CD4-positive, alpha-beta T cell (primary cell): ENCODE results near the gene MYO18A. TPM values are rescaled to one million over a fixed set of nuclear protein-coding genes. Genes with fewer than 3 reads are reported as not detected.

Experiments used
- ATAC-seq: fragments of 200-7000 bp; cut with Tn5 transposase; one replicate; pipeline ENCODE4 v1.10.0; 2022; ENCODE audit warnings: mild to moderate bottlenecking; ENCODE audit not compliant: poor library complexity
- CTCF ChIA-PET: fragments of 350-600 bp; sonication (Branson Sonifier 250); formaldehyde crosslinking; loops from one replicate; lab custom pipeline; 2021; ENCODE audit warnings: antibody characterized with exemption, inconsistent platforms; lab: Charles Lee
- POLR2A ChIA-PET: fragments of 350-600 bp; sonication (Branson Sonifier 250); formaldehyde crosslinking; loops from one replicate; lab custom pipeline; 2021; ENCODE audit warnings: antibody characterized with exemption, inconsistent platforms; lab: Charles Lee
- DNase-seq, 14 experiments: peaks; one replicate each; pipeline ENCODE4 v3.0.0-alpha.2; 2013 to 2020; ENCODE audit warnings: mixed read lengths in 2 of 14
- H3K27ac ChIP-seq, 2 donors: one replicate each; pipeline versions ENCODE4 v1.5.1 to v1.7.0; 2013; ENCODE audit warnings: low read length in 2 of 2, low read depth in 1 of 2, mild to moderate bottlenecking in 1 of 2
- H3K27me3 ChIP-seq, 2 experiments: 1 replicate in 1 of 2; 2 replicates in 1 of 2; pipeline versions ENCODE4 v1.6.1 to v1.7.0; 2013; ENCODE audit warnings: low read length in 2 of 2, control low read depth in 1 of 2, mild to moderate bottlenecking in 1 of 2, moderate library complexity in 1 of 2; ENCODE audit not compliant: insufficient read depth in 2 of 2, control insufficient read depth in 1 of 2
- H3K36me3 ChIP-seq: one replicate; pipeline ENCODE4 v1.6.1; 2013; ENCODE audit warnings: low read length, control low read depth; ENCODE audit not compliant: insufficient read depth
- H3K4me1 ChIP-seq: one replicate; pipeline ENCODE4 v1.6.1; 2013; ENCODE audit warnings: low read length, control low read depth; ENCODE audit not compliant: insufficient read depth
- H3K4me3 ChIP-seq: one replicate; pipeline ENCODE4 v1.5.1; 2013; ENCODE audit warnings: mild to moderate bottlenecking, low read length, moderate library complexity
- H3K9me3 ChIP-seq, 2 experiments: 1 replicate in 1 of 2; 2 replicates in 1 of 2; pipeline versions ENCODE4 v1.6.1 to v1.7.0; 2013; ENCODE audit warnings: low read length in 2 of 2, mild to moderate bottlenecking in 2 of 2, control low read depth in 1 of 2, moderate library complexity in 1 of 2; ENCODE audit not compliant: control insufficient read depth in 1 of 2, insufficient read depth in 1 of 2
- H3K27ac Mint-ChIP-seq: one replicate; pipeline ENCODE4 v1.8.0; 2020; ENCODE audit warnings: mixed read lengths
- H3K27me3 Mint-ChIP-seq: one replicate; pipeline ENCODE4 v1.8.0; 2021; ENCODE audit warnings: mixed read lengths
- H3K36me3 Mint-ChIP-seq: one replicate; pipeline ENCODE4 v1.8.0; 2021; ENCODE audit warnings: low read depth, mixed read lengths
- H3K4me1 Mint-ChIP-seq: one replicate; pipeline ENCODE4 v1.8.0; 2021; ENCODE audit warnings: low read depth, mixed read lengths
- H3K4me3 Mint-ChIP-seq: one replicate; pipeline ENCODE4 v1.8.0; 2020; ENCODE audit warnings: mild to moderate bottlenecking, mixed read lengths
- H3K9me3 Mint-ChIP-seq: one replicate; pipeline ENCODE4 v1.8.0; 2020; ENCODE audit warnings: mixed read lengths
- CTCF ChIP-seq: fragments of 200-600 bp; IDR thresholded peaks from one replicate; pipeline ENCODE4 v1.8.0; 2022; ENCODE audit warnings: antibody characterized with exemption, mild to moderate bottlenecking
- intact Hi-C, 2 experiments: fragments of 100-400 bp; cut with DNase I in 1 of 2; cut with micrococcal nuclease in 1 of 2; formaldehyde crosslinking; loops; one replicate each; pipeline versions ENCODE4 v1.15.1 to v1.9.0; 2023 to 2025; cut with DNase I, micrococcal nuclease
- total RNA-seq, 174 experiments: library from RNA in 2 of 174; stranded (reverse) in 2 of 174; gene quantifications; one replicate each; pipeline ENCODE4 v1.2.3 and lab custom pipeline; 2021 to 2026

The MYO18A gene
- total RNA-seq, 2 experiments from 2014 or later, result 87.0 to 90.1 TPM

GRCh38 chr17:29194669-29195068, 14.5 kb upstream of the MYO18A start:
- no peaks in the 10 kb centered on the region for H3K36me3 Mint-ChIP-seq
- ChIA-PET POLR2A (no interaction called here), CTCF (interaction anchor here (1.0 kb wide), 1 partner anchor 15 kb away, joined by 3 read pairs; the partner anchor contains the start of gene MYO18A)
- H3K27me3 Mint-ChIP-seq, result peaks cover 11% of the 10 kb centered on the region
- no peak for ATAC-seq
- no peak overlapping the region for H3K27ac ChIP-seq
- no peak for DNase-seq
- H3K4me1 ChIP-seq, result no peaks in the 10 kb centered on the region
- H3K4me3 ChIP-seq, result no peak overlapping the region
- H3K4me1 Mint-ChIP-seq, result no peaks in the 10 kb centered on the region
- H3K4me3 Mint-ChIP-seq, result no peak overlapping the region
- H3K9me3 Mint-ChIP-seq, result no peaks in the 10 kb centered on the region
- peaks cover 2 to 5% of the 10 kb centered on the region in 2 experiments for H3K27me3 ChIP-seq
- TF ChIP-seq CTCF, result no peak
- no peaks in the 10 kb centered on the region for H3K36me3 ChIP-seq
- intact Hi-C loops, result no loop called here
- no peaks in the 10 kb centered on the region for H3K9me3 ChIP-seq
- H3K27ac Mint-ChIP-seq, result no peak overlapping the region

- no peaks in the 10 kb centered on the region for H3K9me3 Mint-ChIP-seq
- intact Hi-C loops, result no loop called here
- H3K36me3 Mint-ChIP-seq, result no peaks in the 10 kb centered on the region
These were observed 12.9 kb upstream of the MYO18A start for GRCh38 chr17:29193146-29193545.

GRCh38 chr17:29190592-29191207, 10.5 kb upstream of the MYO18A start:
- Histone ChIP-seq H3K9me3 (no peaks in the 10 kb centered on the region), H3K36me3 (no peaks in the 10 kb centered on the region), H3K4me3 (no peak overlapping the region), H3K27ac (no peak overlapping the region), H3K27me3 (peaks cover 2 to 5% of the 10 kb centered on the region in 2 experiments), H3K4me1 (no peaks in the 10 kb centered on the region)
- no peak for TF ChIP-seq CTCF
- H3K27me3 Mint-ChIP-seq, result peaks cover 10% of the 10 kb centered on the region
- intact Hi-C loops, result no loop called here
- no peaks in the 10 kb centered on the region for H3K4me1 Mint-ChIP-seq
- no peaks in the 10 kb centered on the region for H3K9me3 Mint-ChIP-seq
- no peak overlapping the region for H3K4me3 Mint-ChIP-seq
- H3K36me3 Mint-ChIP-seq, result no peaks in the 10 kb centered on the region
- CTCF ChIA-PET, result no interaction called here
- DNase-seq (no peak), ATAC-seq (no peak)
- no peak overlapping the region for H3K27ac Mint-ChIP-seq
- POLR2A ChIA-PET, result no interaction called here

More at GRCh38 chr17:29193146-29193545, 12.9 kb upstream of the MYO18A start:
- ATAC-seq (no peak), DNase-seq (no peak)
- Histone ChIP-seq H3K27me3 (peaks cover 2 to 5% of the 10 kb centered on the region in 2 experiments), H3K9me3 (no peaks in the 10 kb centered on the region), H3K4me1 (no peaks in the 10 kb centered on the region), H3K27ac (no peak overlapping the region), H3K4me3 (no peak overlapping the region), H3K36me3 (no peaks in the 10 kb centered on the region)
- no peak for TF ChIP-seq CTCF
- ChIA-PET CTCF (no interaction called here), POLR2A (no interaction called here)
- H3K4me1 Mint-ChIP-seq, result no peaks in the 10 kb centered on the region
- H3K4me3 Mint-ChIP-seq, result no peak overlapping the region
- H3K27me3 Mint-ChIP-seq, result peaks cover 14% of the 10 kb centered on the region
- H3K27ac Mint-ChIP-seq, result no peak overlapping the region
